ENCODE measurements around the gene DNAJC3. TPM values are rescaled to one million over a fixed set of nuclear protein-coding genes. Genes with fewer than 3 reads are reported as not detected.
A peak's percentile ranks its signal among the peaks of the same experiment; 100 is the strongest.
"Not testable (repeated sequence)": the region's sequence is repeated elsewhere in the genome, so short reads cannot be mapped to it uniquely, and the experiment has no call there.

Gene DNAJC3
- polyA plus RNA-seq, 10 donors: 15.4 to 25.1 (median 19.2) TPM

DNA sequence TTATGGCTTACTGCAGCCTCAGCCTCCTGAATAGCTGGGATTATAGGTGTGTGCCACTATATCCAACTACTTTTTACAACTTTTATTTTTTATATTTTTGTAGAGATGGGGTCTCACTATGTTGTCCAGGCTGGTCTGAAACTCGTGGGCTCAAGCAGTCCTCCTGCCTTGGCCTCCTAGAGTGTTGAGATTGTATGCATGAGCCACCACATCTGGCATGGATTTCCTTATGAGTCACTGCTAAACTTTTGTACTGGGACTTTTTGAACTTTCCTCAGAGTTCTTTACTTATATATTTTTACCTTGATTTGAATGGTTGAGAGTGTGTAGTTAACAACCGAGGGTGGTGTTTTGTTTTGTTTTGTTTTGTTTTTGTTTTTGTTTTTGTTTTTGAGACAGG, 33.4 kb downstream of the DNAJC3 start:
- DNase-seq: peak in 1 of 3 donors; percentile 6

GRCh38 chr13:95712846-95713245, 35.9 kb downstream of the DNAJC3 start:
- not testable (repeated sequence) for DNase-seq

GRCh38 chr13:95713651-95714050, 36.7 kb downstream of the DNAJC3 start:
- no peak for DNase-seq

DNA sequence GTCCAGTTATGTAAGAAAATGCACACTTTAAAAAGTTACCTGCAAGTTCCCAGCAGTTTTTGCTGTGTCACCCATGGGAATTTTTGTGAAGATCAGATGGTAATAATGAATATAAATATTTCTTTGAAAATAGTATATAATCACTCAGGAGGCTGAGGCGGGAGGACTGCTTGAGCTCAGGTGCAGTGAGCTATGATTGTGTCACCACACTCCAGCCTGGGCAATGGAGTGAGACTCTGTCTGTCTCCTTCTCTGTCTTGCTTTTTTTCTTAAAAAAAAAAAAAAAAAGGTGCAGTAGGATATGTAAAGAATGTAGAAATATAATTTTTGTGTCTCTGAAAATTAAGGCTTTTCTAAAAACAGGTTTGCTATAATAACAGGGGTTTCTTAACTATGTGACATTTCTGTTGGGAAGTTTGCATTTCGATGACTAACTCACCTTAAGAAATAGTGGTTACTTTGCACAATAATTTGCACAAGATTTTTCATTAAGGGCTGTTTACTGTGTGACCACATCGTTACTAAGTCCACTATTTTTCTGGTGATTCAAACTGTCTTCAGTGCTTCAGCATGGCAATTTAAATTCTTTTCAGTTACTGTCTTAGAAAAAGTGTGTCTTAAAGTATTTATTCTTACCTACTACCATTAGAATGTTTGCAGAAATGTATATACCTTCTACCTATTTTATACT, 37.3 kb downstream of the DNAJC3 start:
- DNase-seq: peak in 1 of 3 donors; percentile 20

DNA sequence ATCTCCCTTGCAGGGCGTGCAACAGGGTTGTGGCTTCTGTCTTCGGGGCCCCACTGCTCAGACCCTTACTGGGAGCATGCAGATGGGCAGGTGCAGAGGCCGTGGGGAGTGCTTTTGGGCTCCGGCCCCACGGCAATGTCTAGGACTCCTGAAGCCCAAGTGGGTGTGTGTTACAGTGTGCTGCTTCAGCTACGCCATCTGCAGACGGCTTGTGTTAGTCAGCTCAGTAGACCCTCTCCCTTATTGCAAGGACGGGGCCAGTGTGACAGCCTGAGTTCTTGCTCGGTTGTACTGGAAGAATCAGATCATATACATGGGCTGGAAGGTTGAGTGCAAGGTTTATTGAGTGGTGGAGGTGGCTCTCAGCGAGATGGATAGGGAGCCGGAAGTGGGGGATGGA, 39.3 kb downstream of the DNAJC3 start:
- DNase-seq: no peak

GRCh38 chr13:95722241-95722640, 45.3 kb downstream of the DNAJC3 start:
- no peak for DNase-seq

GRCh38 chr13:95723438-95723837, 46.5 kb downstream of the DNAJC3 start:
- DNase-seq: no peak

DNA sequence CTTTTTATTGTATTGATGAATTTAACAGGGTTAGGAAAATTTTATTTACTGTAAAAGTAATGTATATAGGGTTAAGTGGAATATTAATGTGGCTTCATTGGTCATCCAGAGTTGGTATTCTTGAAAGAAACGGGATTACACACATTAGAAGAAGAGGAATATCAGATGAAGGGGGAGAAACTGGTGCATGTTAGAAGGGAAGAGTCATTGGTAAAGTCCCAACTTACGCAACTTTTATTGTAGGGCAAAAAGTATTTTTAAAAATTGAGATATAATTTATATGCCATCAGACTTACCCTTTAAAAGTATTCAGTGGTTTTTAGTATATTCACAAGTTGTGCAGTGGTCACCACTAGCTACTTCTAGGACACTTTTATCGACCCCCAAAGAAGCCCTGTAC, 47.3 kb downstream of the DNAJC3 start:
- DNase-seq: no peak

DNA sequence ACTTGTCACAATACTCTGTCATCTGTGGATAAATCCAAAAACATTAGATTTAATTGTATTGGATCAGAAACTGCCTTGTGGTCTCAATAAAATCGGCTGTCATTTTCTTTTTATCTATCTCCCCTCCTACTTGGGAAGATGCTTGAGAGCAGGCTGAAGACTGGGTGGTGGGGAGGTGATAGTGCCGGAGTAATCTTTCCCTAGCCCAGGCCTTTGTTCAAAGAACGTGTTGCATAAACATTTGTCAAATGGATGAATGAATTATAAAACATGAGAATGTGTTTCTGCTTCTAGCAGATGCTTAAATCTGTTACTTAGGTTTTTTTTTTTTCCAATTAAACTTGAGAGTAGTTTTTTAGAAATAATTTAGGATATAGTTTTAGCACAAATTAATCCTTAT, 49.9 kb downstream of the DNAJC3 start:
- no peak for DNase-seq

DNA sequence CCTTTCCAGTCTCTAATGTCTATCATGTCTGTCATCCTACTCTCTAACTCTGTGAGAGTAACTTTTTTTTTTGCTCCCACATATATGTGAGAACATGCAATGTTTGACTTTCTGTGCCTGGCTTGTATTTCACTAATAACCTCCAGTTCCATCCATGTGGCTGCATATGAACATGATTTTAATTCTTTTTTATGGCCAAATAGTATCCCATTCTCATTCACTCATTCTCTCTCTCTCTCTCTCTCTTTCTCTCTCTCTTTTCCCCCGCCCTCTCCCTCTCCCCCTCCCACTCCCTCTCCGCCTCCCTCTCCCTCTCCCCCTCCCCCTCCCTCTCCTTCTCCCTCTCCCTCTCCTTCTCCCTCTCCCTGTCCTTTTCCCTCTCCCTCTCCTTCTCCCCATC, 52.0 kb downstream of the DNAJC3 start:
- no peak for DNase-seq

GRCh38 chr13:95734124-95734523, 57.2 kb downstream of the DNAJC3 start:
- no peak for DNase-seq

- DNase-seq: not testable (repeated sequence)
Measured at GRCh38 chr13:95740071-95740978, 63.4 kb downstream of the DNAJC3 start.

- DNase-seq: no peak
Measured at GRCh38 chr13:95740979-95741320, 64.0 kb downstream of the DNAJC3 start.

DNA sequence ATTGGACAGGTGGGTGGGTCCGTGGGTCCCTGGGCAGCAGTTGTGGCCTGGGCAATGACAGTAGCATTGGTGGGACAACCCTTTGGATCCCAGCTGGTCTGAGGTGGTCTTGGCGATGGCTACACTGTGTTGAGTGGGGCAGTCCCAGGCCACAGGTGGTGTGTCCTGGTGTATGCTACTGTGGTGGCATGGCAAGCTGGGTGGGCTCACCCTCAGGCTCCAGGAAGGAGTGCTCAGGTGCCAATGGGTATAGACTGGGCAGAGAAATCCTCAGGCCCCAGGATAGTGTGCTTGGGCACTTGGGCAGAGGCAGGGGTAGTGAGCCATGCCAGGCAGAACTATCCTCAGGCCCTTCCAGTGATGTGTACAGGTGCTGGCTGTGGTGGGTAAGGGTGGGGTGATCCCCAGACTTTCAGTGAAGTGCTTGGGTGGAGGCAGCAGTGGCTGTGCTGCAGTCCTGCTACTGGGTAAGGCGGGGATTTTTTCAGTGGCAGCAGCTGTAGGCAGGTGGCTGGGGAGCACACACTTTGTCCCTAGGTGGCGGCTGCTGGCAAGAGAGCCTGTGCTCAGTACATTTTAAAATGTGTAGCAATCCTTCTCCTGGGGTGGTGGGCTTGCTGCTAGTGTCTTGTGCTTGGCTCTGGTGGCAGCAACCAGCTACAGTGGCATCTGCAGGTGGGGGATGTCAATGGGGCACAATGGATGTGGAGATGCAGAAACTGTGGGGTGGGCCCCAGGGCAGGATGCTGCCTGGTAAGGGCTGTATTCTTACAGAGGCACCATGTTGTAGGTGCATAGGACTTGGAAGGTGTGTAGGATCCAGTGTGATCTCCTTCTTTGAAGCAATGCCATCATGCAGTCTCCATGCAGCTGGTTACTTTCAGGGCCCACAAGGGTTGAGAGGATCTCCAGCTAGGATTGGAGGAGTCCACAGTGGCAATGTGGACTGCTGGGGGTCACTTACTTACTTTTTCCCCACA, 64.9 kb downstream of the DNAJC3 start:
- DNase-seq: no peak

- no peak for DNase-seq
Measured at GRCh38 chr13:95743192-95743591, 66.3 kb downstream of the DNAJC3 start.

DNA sequence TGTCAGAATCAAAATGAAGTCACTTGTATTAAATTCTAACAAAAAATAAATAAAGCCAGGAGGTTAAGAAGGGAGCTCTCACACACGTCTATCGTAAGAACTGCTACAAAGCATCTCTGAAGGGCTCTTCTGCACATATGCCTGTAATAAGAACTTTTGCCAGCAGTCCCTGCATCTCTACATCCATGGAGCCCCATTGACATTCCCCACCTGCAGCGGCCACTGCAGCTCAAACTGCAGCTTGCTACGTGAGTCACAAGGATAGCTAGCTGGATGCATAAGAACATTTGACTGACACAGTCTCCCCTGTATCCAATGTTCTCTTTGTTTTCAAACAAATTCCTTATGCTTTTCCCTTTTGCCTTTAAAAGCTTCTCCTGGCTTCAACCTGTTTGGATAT, 68.3 kb downstream of the DNAJC3 start:
- DNase-seq: no peak

DNA sequence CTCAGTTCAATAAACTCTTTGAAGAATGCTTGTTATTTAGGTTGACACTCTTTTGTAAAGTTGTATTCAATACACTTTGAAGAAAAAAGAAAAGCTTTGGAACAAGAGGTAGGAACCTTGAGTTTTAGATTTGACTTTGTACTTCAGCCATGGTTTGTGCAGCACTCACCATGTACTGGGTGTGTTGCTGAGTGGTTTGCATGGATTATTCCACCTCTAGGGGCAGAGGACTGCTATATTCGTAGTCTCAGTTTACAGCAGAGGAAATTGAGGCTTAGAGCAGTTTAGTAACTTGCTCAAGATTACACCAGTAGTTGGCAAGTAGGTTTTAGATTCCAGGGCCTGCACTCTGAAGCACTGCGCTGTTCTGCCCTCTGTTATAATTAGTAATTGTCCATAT, 68.8 kb downstream of the DNAJC3 start:
- no peak for DNase-seq

DNA sequence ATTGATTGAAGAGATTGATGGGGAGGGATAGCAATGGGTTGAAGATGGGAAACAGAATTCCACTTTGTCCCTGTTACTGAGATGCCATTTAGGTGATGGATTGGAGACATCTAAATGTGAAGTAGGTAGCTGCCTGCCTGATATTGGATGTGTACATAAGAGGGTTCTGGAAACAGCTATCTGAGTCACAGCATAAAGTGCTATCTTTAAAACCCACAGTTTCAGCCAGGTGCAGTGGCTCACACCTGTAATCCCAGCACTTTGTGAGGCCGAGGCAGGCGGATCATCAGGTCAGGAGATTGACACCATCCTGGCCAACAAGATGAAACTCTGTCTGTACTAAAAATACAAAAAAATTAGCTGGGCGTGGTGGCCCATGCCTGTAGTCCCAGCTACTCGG, 72.6 kb downstream of the DNAJC3 start:
- DNase-seq: no peak

DNA sequence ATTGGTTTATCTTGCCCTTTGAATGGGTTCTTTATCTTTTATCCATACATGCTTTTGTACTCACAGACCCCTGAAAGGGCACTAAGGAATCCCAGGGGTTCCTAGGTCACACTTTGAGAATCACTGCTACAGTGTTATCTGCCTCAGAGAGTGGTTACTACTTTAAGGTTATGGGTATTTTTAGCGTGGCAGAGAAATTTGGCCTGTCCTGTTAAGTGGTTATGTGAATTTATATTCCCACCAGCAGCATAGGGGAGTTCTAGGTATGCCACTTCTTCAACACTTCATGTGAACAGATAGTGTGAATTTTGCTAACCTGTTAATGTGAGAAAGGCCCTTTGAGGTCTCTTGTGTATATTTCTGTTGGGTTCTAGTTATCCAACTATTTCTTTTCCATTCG, 75.7 kb downstream of the DNAJC3 start:
- no peak for DNase-seq

GRCh38 chr13:95754069-95754468, 77.1 kb downstream of the DNAJC3 start:
- DNase-seq: no peak

GRCh38 chr13:95756072-95756471, 79.1 kb downstream of the DNAJC3 start:
- no peak for DNase-seq

DNA sequence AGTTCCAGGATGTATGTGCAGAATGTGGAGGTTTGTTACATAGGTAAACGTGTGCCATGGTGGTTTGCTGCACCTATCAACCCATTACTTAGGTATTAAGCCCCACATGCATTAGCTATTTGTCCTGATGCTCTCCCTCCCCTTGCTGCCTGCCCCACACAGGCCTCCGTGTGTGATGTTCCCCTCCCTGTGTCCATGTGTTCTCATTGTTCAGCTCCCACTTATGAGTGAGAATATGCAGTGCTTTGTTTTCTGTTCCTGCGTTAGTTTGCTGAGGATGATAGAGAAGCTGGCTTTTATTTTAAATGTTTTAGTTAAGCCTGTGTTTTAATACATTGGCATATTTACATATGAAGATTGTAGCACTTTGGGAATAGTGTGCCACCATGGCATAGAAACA, 85.7 kb downstream of the DNAJC3 start:
- DNase-seq: not testable (repeated sequence)

Data from muscle of back (tissue), 11 donors.